Suppressor macrophage treated with lipopolysaccharide for 1 hour (primary cell): ENCODE results near the gene MYL6.

Experiments
- DNase-seq, 3 donors: peaks; one replicate each; pipeline ENCODE4 v3.0.0-alpha.2; 2020 to 2022

Gene MYL6

DNA sequence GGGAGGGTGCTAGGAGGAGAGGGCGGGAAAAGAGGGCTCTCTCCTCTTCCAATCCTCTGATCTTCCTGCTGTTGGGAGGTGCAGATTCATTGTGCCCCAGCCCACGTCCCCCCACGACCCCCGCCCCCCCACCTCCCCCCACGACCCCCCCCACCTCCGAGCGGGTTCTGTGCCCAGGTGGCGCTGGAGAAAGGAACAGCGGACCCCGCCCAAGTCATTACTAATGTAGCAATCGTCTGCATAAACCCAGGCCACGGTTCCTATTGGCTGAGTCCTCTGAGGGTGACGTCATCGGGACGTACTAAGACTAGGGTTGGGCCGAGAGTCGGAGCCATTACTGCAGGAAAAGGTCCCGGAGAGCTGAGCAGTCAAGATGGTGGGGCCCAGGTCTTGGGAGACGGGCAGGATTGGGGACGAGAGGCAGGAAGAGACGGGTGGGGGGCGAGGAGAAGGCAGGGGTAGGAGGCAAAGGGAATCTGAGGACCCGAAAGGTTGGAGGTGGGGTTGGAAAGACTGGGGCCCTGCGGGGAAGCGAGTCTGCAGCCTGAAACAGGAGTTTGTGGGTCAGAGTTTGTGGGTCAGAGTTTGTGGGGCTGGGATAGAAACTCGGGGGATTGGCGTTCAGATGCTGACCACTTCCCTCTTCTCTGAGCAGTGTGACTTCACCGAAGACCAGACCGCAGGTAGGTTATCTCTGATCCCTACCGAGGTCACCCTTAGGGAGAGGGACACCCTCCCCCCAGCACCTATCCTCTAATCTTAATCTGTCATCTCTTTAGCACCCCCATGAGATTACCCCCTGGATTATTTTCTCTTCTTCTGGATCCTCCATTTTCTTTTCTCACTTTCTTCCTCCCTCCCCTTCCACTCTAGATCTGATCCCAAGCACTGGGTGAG, at the start of gene MYL6:
TSS of gene MYL6 (plus strand) at position 331 of the 897 bp plus-strand sequence. CDS start at position 374, 43 bp downstream.
- peak; percentile 97 to 99 (median 98) for DNase-seq

DNA sequence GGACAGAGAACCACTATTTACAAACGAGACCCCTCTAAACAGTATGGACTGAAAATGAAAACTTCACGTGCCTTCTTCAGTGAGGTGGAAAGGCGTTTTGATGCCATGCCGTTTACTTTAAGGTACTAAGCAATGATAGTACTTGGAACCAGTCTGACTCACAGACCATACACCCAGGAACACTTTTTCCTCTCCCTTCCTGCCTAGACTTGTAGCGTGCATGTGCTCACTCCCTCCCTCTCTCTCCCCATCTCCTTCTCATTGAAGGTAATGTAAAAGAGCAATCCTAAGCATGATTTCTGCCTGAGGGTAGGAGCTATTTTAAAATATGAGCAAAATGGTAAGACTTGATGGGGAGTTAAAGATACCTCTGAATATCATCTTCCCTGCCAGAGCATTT, 47.6 kb upstream of the MYL6 start:
- DNase-seq: no peak

DNA sequence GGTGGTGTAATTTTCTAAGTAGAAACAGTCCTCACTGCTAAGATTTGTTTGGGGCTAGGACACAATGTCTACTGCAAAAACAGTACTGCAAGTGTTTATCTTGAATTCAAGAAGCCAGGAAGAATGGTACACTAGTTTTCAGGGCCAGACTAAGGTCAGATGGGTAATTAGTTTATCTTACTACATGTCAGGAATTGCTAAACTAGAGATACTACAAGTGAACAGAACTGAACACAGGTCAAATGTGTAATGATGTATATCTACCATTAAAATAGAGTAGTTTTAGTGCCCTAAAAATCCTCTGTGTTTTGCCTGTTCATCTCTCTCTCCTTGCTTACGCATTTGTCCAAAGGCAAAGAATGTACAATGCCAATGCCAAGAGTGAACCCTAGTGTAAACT, 44.1 kb upstream of the MYL6 start:
- DNase-seq: no peak

DNA sequence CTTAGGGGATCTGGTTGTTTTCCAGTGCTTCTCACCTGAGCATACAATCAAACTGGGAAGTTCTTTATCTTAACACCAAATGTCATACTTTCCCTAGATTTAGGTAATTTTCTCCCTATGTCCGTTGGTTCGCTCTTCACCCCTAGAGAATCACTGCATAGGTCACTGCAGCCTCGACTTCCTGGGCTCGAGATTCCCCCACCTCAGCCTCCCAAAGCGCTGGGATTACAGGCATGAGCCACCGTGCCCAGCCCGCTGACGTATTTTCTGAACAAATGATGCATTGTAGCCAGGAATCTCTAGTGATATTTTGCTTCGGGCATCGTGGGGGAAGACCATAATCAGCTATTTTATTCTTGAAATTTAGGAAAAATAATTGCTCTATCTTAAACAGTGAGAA, 42.8 kb upstream of the MYL6 start:
- DNase-seq: no peak

DNA sequence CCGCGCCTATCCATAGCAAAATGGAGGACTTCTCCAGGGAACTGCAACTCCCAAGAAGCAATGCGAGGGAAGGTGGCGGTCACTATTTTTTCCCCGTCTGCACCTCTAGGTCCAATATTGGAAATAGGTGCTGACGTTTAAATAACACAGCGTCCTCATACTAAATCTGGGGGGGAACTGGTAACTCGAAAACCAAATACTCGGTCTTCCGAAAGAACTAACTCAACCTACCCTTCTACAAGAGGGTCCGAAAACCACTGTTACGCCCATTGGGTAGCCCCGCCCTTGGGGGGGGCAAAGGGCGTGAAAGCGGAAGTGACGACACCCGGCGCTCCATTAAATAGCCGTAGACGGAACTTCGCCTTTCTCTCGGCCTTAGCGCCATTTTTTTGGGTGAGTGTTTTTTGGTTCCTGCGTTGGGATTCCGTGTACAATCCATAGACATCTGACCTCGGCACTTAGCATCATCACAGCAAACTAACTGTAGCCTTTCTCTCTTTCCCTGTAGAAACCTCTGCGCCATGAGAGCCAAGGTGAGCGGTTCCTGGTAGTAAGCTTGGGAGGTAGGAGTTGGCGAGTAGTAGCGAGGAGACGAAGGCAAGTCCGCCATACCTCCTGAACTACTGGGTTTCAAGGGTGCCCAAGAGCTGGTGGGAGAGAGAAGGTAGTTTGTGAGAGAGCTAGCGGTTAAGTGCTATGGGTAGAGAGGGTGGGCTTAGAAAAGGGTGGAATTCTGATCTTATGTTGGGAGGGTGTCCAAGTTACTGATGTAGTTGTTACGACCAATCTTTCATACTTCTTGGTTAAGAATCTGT, 41.7 kb upstream of the MYL6 start, which contains the start of gene RPL41:
TSS of gene RPL41 (plus strand) at position 367 of the 815 bp plus-strand sequence.
- DNase-seq: peak; percentile 96 to 98 (median 98)

DNA sequence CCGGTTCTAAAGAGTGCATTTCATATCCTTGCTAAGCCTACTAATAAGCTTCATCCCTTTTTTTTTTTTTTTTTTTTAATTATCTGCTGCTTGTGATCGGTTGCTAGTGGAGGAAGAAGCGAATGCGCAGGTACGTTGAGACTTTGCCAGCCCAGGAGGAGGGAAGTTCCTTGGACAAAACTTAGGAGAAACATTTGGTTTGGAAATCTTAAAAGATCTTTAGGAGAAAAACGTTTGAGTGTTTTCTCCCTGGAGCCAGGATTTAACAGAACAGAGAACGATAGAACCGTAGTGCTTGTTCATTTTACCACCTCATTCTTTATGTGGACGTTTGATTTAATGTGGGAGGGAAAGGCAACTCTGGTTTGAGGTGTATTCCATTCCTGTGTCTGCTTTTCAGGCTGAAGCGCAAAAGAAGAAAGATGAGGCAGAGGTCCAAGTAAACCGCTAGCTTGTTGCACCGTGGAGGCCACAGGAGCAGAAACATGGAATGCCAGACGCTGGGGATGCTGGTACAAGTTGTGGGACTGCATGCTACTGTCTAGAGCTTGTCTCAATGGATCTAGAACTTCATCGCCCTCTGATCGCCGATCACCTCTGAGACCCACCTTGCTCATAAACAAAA, 41.0 kb upstream of the MYL6 start:
- DNase-seq: peak in 2 of 3 donors; percentile 6 to 25

DNA sequence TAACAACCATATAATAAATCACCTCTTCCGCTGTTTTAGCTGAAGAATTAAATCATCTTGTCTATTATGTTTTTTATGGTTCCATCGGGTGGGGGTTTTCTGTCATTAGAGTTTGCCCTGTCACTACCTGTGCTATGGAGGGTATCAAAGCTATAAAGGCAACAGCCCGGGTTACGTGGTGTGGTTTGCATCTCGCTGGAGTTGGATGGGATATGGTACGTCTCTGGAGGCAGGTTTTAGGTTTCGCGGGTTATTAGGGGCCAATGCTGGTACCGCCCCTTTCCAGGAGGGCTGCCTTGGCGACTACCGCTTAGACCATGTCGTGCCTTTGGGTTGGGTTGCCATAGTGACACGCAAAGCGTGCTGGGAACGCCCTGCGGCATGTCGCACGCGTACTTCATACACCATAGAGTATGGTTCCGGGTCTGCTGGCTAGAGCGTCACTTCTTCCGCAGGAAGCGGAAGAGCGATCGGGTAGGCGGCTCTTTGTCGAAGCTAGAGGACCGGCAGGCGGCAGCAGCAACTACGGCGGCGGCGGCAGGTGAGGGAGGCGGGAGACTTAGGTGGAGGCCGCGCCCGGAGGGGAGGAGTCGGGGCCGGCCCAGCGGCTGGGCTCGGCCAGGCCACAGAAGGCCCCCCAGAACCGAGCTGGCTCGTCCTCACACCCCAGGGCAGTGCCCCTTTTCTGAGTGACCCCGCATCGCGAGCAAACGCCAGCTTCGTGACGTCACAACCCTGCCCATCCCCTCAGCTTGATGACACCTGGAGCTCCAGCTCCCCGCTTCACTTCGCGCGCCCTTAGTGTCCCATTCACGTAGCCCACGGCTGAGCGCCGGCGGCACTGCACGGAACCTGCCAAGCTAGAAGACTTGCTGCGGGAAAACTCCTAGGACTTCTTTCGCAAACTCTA, 40.1 kb upstream of the MYL6 start, which contains the start of gene ZC3H10:
TSS of gene ZC3H10 (plus strand) at position 489 of the 910 bp plus-strand sequence. CDS start 2,297 bp downstream, outside the sequence.
- DNase-seq: peak; percentile 97 to 99 (median 99)

DNA sequence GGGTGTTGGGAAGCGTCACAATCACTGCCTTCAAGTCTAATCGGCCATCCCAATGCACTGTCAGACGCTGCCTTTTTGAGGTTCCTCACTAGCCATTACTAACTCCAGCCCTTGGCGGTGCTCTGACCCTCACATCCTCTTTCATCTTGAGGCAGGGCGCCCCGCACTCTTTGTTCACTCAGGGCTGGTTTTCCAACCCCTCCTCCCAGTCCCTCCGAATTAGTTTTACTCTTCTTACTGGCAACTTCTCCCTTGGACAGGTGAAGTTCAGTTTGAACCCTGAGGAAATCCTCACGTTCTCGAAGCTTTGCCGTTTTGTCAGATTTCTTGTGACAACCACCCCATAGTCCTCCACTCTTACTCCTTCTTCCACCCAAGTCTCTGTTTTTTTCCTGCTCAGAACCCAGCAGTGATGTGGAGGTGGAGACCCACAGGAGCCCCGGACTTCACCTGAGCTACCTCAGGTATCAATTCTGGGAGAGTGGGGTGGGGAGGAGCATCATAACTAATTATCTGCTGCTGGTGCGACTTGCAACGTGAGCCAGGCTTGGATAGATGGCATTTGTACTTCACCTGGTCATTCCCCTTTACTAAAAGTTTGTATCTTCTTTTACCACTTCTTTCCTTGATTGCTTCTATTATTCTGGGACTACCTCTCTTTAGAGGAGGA, 39.3 kb upstream of the MYL6 start:
- peak; percentile 55 to 65 (median 55) for DNase-seq

DNA sequence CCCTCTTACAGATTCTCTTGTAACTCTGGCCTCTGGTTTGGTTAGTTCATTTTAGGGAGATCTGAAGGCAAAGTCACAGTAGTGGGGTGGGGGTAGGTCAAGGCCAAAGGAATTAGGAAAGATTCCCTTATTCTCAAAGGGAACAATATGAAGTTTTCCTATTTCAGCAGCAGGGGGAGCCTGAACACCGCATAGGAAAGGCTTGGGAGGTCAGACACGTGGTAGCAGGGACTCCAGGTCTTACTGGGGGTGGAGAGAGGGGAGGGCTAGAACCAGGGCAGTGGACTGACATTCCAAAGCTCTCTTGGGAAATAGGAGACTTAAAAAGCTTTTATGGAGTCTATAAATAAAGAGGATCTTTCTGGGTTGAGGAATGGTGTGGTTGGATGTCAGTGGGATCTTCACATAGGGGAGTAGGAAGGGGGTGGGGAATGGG, 38.8 kb upstream of the MYL6 start:
- DNase-seq: peak; percentile 89 to 93 (median 90)

DNA sequence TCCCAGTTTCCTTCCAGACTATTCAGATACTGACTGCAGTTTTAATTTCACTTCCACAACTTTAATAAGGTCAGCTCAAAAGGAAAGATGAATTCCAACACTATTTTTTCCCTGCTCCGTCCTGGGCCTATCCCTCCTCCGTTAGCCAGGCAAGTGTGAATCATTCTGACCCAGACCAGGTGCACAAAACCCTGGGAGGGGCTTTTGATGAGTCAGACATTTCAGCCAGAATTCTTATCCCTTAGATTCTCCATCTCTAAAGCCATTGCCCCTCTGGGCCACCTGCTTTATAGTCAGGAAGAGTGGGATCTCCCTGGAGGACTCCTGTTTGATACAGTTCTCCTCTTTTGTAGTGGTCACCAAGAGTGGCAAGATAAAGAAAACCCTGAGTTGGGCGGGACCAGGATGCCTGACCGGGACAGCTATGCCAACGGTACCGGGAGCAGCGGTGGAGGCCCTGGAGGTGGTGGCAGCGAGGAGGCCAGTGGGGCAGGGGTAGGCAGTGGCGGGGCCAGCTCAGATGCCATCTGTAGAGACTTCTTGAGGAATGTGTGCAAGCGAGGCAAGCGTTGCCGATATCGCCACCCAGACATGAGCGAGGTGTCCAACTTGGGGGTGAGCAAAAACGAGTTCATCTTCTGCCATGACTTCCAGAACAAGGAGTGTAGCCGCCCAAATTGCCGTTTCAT, 37.9 kb upstream of the MYL6 start:
- no peak for DNase-seq

DNA sequence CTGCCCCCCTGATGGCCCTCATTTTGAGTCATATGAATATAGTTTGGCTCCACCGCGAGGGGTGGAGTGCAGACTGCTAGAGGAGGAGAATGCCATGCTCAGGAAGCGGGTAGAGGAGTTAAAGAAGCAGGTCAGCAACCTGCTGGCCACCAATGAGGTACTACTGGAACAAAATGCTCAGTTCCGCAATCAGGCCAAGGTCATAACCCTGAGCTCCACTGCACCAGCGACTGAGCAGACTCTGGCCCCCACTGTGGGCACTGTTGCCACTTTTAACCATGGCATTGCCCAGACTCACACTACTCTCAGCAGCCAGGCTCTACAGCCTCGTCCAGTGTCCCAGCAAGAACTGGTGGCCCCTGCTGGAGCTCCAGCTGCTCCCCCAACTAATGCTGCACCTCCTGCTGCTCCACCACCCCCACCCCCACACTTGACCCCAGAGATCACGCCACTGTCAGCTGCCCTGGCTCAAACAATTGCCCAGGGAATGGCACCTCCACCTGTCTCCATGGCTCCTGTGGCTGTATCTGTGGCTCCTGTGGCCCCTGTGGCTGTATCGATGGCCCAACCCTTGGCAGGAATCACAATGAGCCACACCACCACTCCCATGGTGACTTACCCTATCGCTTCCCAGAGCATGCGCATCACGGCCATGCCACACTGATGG, 36.8 kb upstream of the MYL6 start:
- no peak for DNase-seq

DNA sequence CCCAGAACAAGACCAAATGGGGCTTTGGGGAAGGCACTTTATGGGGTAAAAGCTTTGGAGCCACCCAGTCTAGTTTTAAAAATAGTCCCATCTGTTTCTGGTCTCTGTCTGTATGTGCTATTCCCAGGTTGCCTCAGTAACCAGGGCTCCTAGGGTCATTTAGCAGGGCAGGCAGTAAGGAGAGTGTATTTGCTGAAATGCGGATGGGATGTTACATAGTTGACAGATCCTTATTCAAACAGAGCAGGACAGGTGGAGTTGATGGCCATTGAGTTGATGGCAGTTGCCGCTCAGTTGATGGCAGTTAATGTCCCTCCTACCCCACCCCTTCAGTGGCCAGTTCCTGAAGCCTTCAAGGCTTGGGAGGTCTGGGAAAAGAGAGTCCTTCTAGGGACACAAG, 35.5 kb upstream of the MYL6 start:
- no peak for DNase-seq

DNA sequence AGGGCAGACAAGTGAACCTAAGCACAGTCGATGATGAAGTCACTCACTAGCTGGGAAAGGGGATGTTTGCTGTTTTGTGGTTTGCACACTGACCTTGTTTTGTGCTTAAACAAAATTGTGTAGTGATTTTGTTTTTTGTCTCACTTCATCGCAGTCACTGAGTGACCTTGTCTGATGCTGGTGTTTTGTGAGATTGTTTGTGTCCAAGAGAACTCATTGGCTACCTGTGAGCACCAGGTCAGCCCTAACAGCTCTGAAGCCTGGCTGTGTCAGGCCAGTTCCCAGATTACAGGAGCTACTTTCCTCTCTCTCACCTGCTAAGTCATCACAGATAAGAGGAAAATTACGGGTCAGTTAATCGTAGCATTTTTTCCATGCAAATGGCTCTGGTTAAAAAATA, 34.0 kb upstream of the MYL6 start:
- peak in 1 of 3 donors; percentile 9 for DNase-seq

DNA sequence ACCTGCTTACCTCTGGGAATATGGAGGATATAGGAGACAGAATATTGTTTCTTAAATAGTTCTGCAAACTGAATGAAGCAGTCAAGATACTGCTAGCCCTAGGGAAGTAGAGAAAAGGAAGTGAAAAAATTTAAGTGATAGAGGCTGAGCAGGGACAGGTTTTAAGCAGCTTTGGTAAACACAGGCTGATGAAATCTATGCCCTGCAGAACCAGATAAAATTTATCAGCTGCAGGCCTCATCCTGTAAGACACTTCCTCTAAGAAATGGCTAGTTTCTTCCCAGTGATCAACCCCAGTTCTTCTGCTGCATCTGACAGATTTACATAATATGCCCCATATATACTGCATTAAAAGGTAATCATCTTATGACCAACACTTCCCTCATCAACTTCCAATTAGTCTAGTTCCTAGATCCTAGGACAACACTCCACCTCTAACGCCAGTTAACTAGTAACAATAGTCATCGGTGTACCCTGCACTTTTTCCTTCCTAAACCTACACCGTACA, 31.4 kb upstream of the MYL6 start:
- peak; percentile 36 to 58 (median 47) for DNase-seq

DNA sequence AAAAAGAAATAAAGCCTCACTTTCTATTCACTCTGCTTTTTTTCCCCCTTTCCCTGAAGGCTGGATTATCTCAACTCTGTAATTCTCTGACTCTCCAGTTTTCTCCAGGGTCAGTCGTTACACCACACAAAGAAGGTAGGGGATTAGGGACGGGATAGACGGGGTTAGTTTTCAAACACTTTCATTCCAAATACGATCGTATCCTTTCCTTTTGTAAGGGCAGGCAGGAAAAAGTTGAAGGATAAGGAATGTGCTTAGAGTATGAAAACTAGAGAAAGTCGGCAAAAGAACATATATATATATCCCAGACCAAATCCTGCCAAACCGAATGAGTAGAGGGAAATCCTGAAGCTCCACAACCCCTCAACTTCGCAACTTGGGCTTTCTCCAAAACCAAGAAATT, 30.7 kb upstream of the MYL6 start:
- no peak for DNase-seq

DNA sequence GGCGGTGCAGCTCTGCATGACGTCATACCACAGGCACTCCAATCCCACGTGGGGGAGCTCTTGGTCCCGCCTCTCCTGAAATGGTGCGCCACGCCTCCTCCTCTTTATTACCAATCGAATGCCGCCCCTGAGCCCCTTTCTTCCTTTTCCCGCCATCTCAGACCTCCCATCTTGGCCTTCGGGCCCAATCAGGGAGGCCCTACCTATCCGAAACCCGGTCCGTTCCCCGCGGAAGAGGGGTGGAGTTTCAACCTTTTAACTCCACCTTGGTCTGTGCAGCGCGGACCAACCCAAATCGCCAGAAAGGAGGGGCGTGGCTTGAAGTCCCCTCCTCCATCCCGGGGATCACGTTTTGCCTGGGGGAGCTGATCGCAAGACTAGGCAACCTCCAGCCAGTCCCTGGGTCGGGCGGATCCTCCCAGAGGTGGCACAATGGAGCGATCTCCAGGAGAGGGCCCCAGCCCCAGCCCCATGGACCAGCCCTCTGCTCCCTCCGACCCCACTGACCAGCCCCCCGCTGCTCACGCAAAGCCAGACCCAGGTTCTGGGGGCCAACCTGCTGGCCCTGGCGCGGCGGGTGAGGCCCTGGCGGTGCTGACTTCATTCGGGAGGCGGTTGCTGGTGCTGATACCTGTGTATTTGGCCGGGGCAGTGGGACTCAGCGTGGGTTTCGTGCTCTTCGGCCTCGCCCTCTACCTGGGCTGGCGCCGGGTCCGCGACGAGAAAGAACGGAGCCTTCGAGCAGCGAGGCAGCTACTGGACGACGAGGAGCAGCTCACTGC, 30.1 kb upstream of the MYL6 start, which contains the start of gene ESYT1:
TSS of gene ESYT1 (plus strand) at position 380 of the 782 bp plus-strand sequence. CDS start at position 433, 53 bp downstream.
- peak; percentile 98 to 100 (median 99) for DNase-seq

DNA sequence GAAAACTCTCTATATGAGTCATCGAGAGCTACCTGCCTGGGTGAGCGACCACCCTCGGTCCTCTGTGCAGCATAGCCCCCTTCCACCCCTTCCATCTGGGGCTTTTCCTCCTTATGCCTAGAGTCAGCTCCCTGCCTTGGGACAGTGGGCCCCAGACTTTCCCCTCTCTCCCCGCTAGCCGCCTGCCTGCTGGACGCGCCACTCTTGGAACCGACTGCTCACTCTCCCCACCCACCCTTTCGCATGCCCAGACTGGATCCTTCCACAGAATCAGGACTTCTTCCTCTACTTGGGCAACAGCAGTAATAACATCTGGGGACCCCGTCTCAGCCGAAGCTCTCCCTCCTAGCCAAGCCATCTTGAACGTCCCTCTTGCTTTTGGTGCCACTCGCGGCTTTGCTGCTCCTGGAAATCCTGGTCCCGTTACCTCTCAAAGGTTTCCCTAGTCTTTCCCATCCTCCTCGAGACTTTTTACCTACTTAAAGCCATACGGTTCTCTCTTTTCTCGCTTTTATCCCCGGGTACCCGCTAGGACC, 29.4 kb upstream of the MYL6 start:
- peak; percentile 39 to 54 (median 39) for DNase-seq

DNA sequence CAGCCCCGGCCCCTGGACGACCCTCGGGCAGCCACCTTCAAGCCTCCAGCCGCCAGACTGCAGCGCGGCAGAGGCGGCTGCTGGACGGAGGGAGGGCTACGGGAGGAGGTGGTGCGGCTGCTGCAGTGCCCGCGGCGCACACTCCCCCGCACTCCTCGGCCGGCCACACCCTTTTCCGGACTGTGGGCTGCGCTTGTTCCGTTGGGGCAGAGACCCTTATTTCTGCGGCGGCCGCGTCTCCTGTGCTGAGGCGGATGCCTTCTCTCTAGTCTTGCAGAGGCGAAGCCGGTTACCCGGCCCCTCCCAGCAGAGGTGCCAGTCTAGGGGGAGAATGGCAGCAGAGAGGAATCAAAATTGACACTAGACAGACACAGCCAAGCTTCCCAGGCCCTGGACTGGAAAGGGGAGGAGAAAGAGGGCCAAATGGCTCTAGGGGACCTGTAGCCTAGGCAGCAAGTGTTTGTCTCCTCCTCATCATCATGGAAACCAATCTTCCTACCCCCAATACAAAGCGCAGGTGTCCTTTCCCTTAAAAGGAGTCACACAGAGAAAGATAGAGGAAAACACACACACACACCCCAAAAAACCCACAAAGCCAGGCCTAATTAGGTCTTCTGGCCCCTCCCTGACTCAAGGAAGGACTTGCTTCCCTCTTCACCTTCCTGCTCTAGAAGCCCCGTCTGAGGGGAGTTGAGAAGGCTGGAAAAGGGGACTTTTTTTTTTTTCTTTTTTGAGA, 28.8 kb upstream of the MYL6 start:
- peak; percentile 56 to 73 (median 59) for DNase-seq
